ENCODE measurements around the gene CRYGD.

The CRYGD gene

DNA sequence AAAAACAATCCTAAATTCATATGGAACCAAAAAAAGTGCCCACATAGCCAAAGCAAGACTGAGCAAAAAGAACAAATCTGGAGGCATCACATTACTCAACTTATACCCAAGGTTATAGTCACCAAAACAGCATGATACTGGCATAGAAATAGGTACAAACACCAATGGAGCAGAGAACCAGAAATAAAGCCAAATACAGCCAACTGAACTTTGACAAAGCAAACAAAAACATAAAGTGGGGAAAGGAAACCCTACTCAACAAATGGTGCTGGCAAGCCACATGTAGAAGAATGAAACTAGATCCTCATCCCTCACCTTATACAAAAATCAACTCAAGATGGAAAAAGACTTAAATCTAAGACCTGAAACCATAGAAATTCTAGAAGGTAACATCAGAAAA is 40.5 kb downstream of the CRYGD start:
- no peak for DNase-seq (ENCODE audit: low spot score)

DNA sequence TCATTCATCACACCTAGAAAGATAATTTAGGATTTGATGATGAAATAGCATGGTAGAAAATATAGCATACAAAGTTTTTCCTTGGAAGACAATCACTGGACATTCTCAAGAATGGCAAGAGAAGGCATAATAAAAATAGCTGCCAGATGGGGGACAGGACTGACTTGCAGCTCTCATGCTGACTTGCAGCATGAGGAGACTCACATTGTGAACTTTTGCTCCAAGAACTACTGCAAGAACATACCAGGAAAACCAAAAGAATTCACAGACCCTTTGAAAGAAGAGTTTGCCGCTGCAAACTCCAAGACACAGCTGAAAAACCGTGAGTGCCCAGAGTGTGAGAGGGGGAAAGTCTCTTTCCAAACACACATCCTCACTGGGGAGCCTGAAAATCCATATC is 47.0 kb downstream of the CRYGD start:
- no peak for DNase-seq (ENCODE audit: low spot score)

DNA sequence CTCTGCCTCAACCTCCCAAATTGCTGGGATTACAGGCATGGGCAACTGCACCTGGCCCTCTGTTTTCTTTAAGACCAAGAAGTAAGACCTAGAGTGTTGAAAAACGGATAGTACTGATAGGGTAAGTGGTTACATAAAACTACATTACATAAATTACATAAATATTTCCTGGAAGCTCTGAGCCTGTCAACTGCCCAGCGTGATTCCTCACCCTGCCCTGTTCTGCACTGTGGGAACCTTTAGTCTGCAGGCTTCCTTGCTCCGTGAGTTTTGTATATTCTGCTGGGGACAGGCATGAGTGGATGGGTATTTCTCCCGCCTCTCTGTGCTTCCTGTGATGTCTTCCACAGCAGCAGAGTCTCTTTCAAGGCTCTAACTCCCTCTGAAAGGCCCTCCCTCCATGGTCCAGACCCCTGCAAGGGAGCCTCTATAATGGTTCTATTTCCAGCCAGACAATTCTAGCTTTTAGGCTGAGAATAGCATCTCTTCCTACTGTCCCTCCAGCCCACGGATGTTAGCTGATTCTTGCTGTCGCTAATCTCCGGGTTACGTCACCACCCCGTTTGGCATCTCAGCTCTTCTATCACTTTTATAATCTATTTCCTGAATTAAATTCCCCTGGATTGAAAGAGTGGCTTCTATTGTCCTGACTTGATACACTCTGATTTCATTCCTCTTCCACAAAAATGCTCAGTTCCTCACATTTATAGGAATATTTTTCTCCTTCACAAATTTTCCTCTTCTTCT is 49.5 kb downstream of the CRYGD start:
- no peak for DNase-seq (ENCODE audit: low spot score)

DNA sequence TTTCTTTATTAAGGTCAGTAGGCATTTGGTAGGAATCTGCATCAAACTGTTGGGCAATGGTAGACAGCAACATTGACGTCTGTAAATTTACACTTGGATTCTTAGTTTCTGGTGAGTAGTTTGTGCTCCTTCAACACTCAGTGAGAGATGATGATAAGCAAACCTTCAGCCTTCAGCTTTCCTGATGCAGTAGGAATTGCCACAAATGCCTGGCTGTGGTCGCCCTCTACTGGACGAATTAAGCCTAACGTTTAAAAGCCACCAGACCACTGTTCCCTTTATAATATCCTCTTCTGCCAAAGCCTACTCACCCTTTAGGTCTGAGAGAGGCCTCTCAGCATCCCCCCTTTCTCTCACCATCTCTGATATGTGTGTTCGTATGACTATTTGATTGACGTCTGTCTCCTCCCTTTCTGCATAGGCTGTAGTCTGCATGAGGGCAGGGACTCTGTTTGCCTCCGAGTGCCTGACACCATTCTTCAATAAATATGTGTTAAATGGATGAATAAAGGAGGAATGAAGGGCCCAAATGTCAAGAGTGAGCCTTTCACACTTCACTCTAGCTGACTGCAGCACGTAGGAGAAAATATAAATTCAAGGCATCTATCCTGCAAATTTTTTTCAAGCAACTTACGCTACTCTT is 52.0 kb downstream of the CRYGD start:
- DNase-seq (ENCODE audit: low spot score): peak; percentile 66
